Measurements from ENCODE around the gene SLAMF7.

GRCh38 chr1:160738271-160738670 is 776 bp upstream of the SLAMF7 start:
- no peak for TF ChIP-seq YY1 (IDR thresholded peaks at IDR 0.05; ENCODE audit: insufficient read depth, insufficient read length)
- no peak for TF ChIP-seq ZNF274 (IDR thresholded peaks at IDR 0.05; ENCODE audit: low read depth, low read length)

All from NT2/D1 (cell line).